Measurements from ENCODE around the gene ZNF513. TPM values are rescaled to one million over a fixed set of nuclear protein-coding genes. Genes with fewer than 3 reads are reported as not detected.

Gene ZNF513, protein sequence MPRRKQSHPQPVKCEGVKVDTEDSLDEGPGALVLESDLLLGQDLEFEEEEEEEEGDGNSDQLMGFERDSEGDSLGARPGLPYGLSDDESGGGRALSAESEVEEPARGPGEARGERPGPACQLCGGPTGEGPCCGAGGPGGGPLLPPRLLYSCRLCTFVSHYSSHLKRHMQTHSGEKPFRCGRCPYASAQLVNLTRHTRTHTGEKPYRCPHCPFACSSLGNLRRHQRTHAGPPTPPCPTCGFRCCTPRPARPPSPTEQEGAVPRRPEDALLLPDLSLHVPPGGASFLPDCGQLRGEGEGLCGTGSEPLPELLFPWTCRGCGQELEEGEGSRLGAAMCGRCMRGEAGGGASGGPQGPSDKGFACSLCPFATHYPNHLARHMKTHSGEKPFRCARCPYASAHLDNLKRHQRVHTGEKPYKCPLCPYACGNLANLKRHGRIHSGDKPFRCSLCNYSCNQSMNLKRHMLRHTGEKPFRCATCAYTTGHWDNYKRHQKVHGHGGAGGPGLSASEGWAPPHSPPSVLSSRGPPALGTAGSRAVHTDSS
- 18.2 and 19.2 TPM in 2 replicates for total RNA-seq (2022)
- percentile 76 among the genes with signal in this experiment for Bru-seq, nascent RNA
- percentile 79 among the genes with signal in this experiment for BruChase-seq, experiment 1, labeled RNA remaining after a 2-hour chase
- BruChase-seq, experiment 2, labeled RNA remaining after a 6-hour chase: percentile 65 among the genes with signal in this experiment
- long read RNA-seq, transcript ZNF513-201 (4 exons, 2,139 nt): major isoform, 13 of 27 reads
- long read RNA-seq, partial matches to known transcripts: 6 of 27 reads
- long read RNA-seq, other reads (novel, unspliced or antisense): 6 of 27 reads

DNA sequence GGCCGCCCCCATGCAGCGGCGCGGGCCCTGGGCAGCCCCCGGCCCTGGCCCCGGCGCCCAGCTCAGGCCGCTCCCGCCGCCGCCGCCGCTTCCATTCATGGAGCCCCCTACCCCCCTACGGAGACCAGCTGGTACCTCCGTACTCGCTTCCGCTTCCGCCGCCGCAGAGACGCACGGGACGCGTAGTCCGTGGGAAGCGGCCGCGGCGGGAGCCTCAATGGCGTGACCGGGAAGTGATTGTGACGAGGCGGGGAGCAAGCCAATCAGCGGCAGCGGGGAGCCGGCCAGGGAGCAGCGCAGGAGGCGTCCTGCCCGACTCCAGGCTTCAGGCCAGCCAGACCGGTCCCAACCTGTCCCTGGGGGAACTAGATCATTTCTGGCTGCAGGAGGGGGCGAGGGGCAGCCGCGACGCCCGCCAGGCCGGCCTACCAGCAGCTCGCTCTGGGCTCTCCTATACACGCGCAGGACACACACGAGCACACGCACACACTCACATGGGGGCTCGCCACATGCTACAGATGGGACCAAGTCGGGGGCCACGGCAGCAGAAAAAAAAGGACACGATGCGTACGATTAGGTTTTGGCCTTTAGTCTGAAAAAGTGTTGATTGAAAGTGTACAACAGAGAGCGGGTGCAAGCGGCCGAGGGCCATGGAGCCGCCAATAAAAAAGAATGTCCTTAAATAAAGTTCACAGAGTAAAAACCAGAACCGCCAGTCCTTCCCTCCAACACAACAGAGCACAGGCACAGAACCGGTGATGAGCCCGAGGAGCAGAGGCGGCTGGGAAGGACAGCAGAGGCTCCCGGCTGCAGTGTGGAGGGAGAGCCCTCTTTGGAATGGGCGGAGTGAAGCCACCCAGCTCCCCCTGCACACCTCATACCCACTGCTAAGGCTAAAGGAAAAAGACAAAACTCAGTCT lies at the start of gene ZNF513:
Gene ZNF513 (minus strand): TSS at position 109 of the 920 bp plus-strand sequence. CDS start 208 bp downstream, outside the sequence.
- POLR2A ChIA-PET: interaction anchor here (0.6 to 2.0 kb wide), 7 partner anchors 9 to 89 kb away, joined by 3 to 10 read pairs (median 7); partner anchors contain the start of genes EIF2B4, GTF3C2, NRBP1 and PPM1G
- H3K4me3 Mint-ChIP-seq (ENCODE audit: unreplicated experiment): peak within 1 kb of the TSS; percentile 85
- no peaks in the 10 kb centered on the region for H3K9me3 Mint-ChIP-seq (ENCODE audit: unreplicated experiment)
- intact Hi-C loops (cut with micrococcal nuclease; ENCODE audit: unreplicated experiment): loop anchor here (1.0 kb wide), 1 partner anchor 11 kb away; the partner anchor contains the start of genes EIF2B4 and SNX17
- BruUV-seq (replicated peaks): TSS peak; percentile 53
- Histone ChIP-seq H3K4me3 (ENCODE audit: low read depth, low read length) (peak within 1 kb of the TSS; percentile 82), H3K9me3 (no peaks in the 10 kb centered on the region), H3K36me3 (ENCODE audit: control insufficient read depth, insufficient read depth, low read length) (peaks cover 8% of the 10 kb centered on the region), H3K27me3 (replicated peaks; ENCODE audit: control insufficient read depth, insufficient read depth, low read length) (no peaks in the 10 kb centered on the region), H3K4me1 (peaks cover 15% of the 10 kb centered on the region)
- peaks cover 11% of the 10 kb centered on the region for H3K4me1 Mint-ChIP-seq (ENCODE audit: low read depth, unreplicated experiment)
- H3K36me3 Mint-ChIP-seq (ENCODE audit: insufficient read depth, unreplicated experiment): peaks cover 94% of the 10 kb centered on the region
- CTCF ChIA-PET: interaction anchor here (1.1 to 1.9 kb wide), 2 partner anchors 11 to 303 kb away, joined by 3 to 6 read pairs; partner anchors contain the start of gene EIF2B4
- peak within 1 kb of the TSS; percentile 98 for H3K27ac Mint-ChIP-seq (ENCODE audit: unreplicated experiment)
- TF ChIP-seq, protein P1, sequence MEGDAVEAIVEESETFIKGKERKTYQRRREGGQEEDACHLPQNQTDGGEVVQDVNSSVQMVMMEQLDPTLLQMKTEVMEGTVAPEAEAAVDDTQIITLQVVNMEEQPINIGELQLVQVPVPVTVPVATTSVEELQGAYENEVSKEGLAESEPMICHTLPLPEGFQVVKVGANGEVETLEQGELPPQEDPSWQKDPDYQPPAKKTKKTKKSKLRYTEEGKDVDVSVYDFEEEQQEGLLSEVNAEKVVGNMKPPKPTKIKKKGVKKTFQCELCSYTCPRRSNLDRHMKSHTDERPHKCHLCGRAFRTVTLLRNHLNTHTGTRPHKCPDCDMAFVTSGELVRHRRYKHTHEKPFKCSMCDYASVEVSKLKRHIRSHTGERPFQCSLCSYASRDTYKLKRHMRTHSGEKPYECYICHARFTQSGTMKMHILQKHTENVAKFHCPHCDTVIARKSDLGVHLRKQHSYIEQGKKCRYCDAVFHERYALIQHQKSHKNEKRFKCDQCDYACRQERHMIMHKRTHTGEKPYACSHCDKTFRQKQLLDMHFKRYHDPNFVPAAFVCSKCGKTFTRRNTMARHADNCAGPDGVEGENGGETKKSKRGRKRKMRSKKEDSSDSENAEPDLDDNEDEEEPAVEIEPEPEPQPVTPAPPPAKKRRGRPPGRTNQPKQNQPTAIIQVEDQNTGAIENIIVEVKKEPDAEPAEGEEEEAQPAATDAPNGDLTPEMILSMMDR (IDR thresholded peaks at IDR 0.05; ENCODE audit: insufficient read depth in 1 of 2, low read depth in 1 of 2, low read length in 1 of 2, severe bottlenecking in 1 of 2, unreplicated experiment in 1 of 2): no peak
- H3K27me3 Mint-ChIP-seq (ENCODE audit: insufficient read depth, unreplicated experiment): no peaks in the 10 kb centered on the region
- DNase-seq: peak; percentile 96 to 97

DNA sequence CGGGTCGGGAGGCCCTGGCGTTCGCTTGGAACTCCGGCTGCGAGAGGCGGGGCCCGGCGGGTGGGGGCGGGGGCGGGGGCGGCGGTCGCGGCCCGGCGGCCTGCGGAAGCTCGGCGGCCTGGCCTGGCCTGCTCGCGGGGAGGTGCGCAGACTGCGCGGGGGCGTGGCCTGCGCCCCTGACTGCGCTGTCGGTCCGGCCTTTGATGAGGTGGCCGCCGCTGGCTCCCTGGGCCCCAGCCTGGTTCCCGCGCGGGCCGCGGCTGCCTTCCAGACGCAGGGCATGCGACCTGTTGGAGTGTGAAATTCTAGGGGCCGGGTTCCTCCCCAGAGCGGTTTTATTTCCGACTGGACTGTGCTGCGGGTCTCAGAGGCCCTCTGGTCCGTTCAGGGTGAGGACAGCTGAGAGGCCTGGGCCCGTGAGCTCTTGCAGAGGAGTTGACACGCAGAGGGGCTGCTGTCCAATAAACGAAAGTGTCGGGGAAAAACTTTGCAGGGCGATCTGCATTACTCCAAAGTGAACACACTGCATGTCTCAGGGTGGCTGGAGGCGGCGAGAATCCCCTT lies 48.5 kb upstream of the ZNF513 start:
- ChIA-PET POLR2A (interaction anchor here (0.5 to 3.4 kb wide), 10 partner anchors 10 to 1071 kb away, joined by 3 to 63 read pairs (median 4); partner anchors contain the start of genes GTF3C2 and PPM1G), CTCF (interaction anchor here (0.6 to 3.7 kb wide), 8 partner anchors 11 to 461 kb away, joined by 3 to 36 read pairs (median 4); partner anchors contain the start of genes PPM1G and RBKS)
- peak overlapping the region; percentile 94 for H3K27ac Mint-ChIP-seq (ENCODE audit: unreplicated experiment)
- Histone ChIP-seq H3K4me1 (peaks cover 19% of the 10 kb centered on the region), H3K9me3 (no peaks in the 10 kb centered on the region), H3K36me3 (ENCODE audit: control insufficient read depth, insufficient read depth, low read length) (peaks cover 2% of the 10 kb centered on the region), H3K27me3 (replicated peaks; ENCODE audit: control insufficient read depth, insufficient read depth, low read length) (no peaks in the 10 kb centered on the region), H3K4me3 (ENCODE audit: low read depth, low read length) (peak overlapping the region; percentile 92)
- H3K27me3 Mint-ChIP-seq (ENCODE audit: insufficient read depth, unreplicated experiment): no peaks in the 10 kb centered on the region
- H3K9me3 Mint-ChIP-seq (ENCODE audit: unreplicated experiment): no peaks in the 10 kb centered on the region
- BruUV-seq (replicated peaks): no TSS peak
- peaks cover 38% of the 10 kb centered on the region for H3K36me3 Mint-ChIP-seq (ENCODE audit: insufficient read depth, unreplicated experiment)
- TF ChIP-seq, protein P1 (IDR thresholded peaks at IDR 0.05; ENCODE audit: insufficient read depth in 1 of 2, low read depth in 1 of 2, low read length in 1 of 2, severe bottlenecking in 1 of 2, unreplicated experiment in 1 of 2): no peak
- peaks cover 6% of the 10 kb centered on the region for H3K4me1 Mint-ChIP-seq (ENCODE audit: low read depth, unreplicated experiment)
- DNase-seq: peak; percentile 91 to 94
- intact Hi-C loops (cut with micrococcal nuclease; ENCODE audit: unreplicated experiment): loop anchor here (1.0 to 2.0 kb wide), 4 partner anchors 13 to 60 kb away; partner anchors contain the start of genes EIF2B4, IFT172, KRTCAP3 and PPM1G
- H3K4me3 Mint-ChIP-seq (ENCODE audit: unreplicated experiment): peak overlapping the region; percentile 89

Data from Caco-2 (cell line).